NCI-H2227 treated with DMSO at 0.1 percent for 48 hours (cell line): ENCODE data around the gene DGKB.
A peak's percentile ranks its signal among the peaks of the same experiment; 100 is the strongest.

Experiments used
- DNase-seq: peaks from one replicate; lab custom pipeline; 2025; lab: John Stamatoyannopoulos, UW

DGKB gene

DNA sequence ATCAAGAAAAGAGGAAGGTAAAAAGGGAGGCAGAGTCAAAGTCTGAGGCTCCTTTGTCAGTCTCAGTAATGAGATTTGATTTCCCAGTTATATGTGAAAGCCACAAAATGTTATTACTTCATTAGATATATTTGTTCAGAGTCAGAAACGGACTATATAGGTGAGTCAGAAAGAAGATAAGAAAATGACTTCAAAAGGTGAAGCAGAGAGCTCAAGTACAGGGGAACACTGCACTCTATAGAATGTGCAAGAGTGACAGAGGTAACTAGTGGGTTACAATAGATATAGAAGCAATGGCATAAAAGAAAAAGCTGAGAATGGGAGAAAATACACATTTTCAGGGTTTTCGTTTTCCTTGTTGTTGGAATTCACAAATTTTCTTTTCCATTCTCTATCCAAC, 43.3 kb downstream of the DGKB start:
- DNase-seq = no peak

DNA sequence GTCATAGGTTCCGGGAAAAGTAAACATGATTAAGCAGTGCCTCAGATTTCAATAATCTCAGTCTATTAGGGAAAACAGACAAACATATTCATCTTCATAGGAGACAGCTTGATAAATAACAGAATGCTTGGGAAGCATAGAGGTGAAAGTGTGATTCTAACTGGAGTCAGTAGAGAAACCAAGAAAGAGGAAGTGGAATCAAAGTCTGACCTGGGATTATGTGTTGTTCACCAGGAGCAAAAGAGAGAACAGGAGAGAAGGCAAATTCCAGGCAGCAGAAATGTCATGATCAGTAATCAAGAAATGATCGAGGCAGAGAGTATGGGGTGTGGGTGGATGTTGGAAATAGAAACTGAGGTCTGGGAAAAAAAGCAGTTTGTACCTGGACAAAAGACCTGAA, 43.7 kb downstream of the DGKB start:
- DNase-seq = no peak

DNA sequence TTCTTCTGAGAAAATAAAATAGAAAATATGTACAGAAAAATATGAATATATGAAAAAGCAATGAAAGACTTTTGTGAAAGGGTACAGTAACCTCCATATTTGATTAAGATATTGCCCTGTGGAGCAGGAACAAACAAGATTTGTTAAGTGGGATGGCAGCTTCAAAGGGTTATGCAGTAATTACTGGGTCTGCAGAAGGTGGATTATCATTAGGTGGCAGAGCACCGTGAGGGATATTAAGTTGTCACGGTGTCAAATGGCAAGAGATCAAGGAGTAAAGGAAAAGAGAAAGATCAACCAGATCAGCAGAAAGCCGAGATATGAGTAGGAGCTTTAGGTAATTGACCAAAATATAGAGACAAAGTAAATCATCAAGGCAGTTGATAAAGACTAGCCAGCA, 44.1 kb downstream of the DGKB start:
- peak; percentile 8 for DNase-seq

- DNase-seq = no peak
Observed at GRCh38 chr7:14855033-14855794, 47.3 kb downstream of the DGKB start.

DNA sequence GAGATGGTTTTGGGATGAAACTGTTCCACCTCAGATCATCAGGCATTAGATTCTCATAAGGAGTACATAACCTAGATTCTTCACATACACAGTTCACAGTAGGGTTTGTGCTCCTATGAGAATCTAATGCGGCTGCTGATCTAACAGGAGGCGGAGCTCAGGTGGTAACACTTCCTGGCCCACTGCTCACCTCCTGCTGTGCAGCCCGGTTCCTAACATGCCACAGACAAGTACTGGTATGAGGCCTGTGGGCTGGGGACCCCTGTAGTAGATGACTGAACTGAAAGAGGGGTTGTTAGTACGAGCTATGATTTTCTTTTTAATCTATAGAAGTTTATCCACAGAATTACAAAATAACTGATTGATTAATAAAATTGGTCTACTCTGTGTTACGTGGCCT, 48.1 kb downstream of the DGKB start:
- no peak for DNase-seq

DNA sequence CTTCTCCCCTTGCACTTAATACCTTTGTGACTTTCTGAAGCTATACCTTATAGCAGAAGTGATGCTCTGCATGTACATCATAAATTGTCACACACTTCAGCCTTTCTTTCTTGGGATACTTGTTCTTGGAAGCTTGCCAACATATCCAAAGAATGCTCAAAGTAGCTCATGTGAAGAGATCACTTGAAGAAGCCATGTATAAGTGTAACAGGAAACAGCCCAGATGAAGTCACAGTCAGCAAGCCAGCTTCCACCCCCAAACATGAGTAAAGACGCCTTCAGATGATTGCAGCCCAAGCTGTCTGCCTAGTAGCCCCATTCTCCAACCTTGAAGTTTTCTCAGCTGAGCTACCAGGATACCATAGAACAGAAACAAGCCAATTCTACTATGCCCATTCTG, 50.9 kb downstream of the DGKB start:
- DNase-seq = no peak

GRCh38 chr7:14850039-14850438, 52.5 kb downstream of the DGKB start:
- no peak for DNase-seq

GRCh38 chr7:14846405-14846804, 56.1 kb downstream of the DGKB start:
- peak; percentile 45 for DNase-seq

- DNase-seq = no peak
Observed at GRCh38 chr7:14843755-14844154, 58.8 kb downstream of the DGKB start.

GRCh38 chr7:14842523-14842922, 60.0 kb downstream of the DGKB start:
- DNase-seq = no peak

DNA sequence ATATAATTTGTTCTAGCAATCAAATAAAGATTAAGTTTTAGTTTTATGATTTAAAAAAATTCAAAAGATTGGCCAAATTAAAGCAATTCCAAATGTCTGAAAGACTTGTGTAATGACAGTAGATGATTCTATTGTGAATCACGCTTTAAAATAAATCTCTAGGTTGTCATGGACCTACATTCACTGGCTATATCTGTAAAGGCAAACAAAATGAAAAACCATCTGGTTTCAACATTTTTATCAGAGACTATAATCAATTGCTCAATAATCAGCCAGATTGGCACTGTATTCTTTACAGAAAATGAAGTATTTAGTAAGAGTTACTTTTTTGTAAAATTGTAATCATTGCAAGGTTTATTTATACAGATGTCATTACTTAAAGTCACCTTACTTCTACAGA, 60.7 kb downstream of the DGKB start:
- DNase-seq = no peak

DNA sequence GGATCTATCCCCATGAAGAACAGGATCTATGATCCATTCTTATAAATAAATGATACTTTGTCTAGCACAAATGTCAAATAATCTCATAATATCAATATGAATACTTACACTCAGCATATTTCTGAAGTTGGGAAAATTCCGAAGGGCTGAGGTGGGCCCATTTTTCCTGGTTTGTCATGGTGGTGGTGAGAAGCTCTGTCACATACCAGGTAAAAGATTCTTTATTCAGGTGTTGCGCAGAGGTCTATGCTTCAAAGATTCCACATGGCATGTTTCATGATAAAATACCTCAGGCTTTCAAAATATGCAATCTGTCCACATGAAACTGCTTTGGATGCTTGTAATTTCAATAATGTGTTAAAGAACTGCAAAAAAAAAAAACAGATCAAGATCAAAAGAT, 61.5 kb downstream of the DGKB start:
- no peak for DNase-seq

GRCh38 chr7:14839307-14839706, 63.2 kb downstream of the DGKB start:
- no peak for DNase-seq

GRCh38 chr7:14837216-14837615, 65.3 kb downstream of the DGKB start:
- peak; percentile 47 for DNase-seq

- DNase-seq = peak; percentile 60
Observed at GRCh38 chr7:14836571-14837189, 65.9 kb downstream of the DGKB start.

DNA sequence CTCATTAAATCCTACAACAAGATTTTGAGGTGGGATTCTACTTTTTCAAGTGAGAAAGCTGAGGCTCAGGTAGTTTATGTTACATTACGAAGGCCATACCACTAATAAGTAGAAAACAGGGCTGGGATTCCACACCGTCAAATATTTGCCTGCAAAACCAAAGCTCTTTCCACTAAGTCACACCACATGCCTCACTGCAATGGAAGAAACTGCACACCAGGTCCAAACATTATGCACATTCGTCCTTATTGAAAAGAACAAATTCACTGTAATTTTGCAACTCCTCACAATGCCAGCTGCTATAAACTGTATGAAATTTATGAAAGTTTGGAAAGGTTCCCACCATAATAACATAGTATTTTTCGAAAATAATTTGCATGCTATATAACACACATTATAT, 66.5 kb downstream of the DGKB start:
- peak; percentile 24 for DNase-seq

DNA sequence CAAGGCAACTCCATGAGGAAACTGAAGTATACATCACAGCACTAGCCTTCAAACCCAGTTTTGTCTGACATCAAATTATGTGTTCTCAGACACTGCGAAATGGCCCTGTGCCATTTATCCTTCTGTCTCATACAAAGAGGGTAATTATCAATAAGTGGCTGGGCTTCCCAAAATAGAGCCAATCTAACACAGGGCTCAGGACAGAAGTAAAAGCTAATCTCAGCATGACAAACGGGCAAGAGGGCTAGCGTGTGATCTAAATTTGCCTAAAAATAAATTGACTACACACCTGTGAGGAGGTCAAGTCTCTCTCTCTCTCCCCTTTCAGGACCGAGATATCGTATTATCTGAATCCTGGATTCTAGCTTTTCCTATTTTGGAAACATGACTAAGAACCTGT, 67.2 kb downstream of the DGKB start:
- DNase-seq = peak; percentile 73

DNA sequence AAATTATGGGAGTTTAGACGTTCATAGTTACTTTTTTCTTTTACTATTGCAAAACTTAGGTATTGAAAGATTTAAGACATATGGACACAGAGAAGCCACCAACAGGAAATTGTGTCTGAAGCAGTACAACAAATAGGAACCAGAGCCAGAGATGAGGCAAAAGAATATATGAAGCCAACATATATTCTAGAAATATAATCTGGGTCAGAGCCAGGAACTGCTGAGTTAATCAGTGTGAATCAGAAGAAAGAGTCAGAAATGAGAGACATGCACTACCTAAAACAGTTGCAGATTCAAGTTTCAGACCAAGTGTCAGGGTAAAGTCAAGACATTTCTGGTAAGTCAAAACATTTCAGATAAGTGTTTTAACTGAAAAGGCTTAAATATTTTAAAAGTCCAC, 67.7 kb downstream of the DGKB start:
- no peak for DNase-seq

GRCh38 chr7:14834456-14834855, 68.1 kb downstream of the DGKB start:
- peak; percentile 56 for DNase-seq

DNA sequence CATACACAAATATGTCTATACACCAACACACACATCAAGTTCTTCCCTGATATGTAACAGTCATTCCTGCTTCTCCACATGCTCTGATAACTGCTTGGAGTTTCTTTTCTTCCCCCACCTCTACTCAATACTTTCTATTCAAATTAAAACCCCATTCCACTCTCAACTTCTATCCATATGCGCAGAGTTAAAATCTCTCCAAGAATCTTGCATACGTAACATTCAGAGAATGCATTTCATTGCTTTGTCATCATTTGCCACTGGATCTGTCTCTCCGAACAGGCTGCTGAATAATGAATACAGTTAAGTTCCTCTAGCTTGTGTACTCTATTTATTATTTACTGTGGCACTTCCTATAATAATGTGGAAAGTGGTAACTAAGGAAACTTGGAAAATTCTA, 68.8 kb downstream of the DGKB start:
- DNase-seq = no peak

DNA sequence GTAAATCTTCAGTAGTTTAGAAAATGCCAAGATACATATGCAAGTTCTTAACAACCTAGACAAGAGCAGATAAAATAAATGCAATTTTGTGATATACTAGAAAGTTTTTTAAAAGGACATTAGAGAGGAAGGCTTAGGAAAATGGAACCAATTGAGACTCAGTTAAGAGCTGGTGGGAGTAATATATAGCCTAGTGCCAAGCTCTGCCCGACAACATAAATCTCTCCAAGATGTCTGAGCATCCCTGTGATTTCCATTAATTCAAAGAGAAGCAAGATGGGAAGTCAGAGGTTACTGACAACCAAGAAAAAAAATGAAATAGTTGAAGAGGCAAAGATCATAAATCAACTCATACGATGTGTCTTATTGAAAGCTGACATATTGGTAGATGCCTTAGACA, 74.5 kb downstream of the DGKB start:
- peak; percentile 14 for DNase-seq

GRCh38 chr7:14826426-14826825, 76.1 kb downstream of the DGKB start:
- no peak for DNase-seq

DNA sequence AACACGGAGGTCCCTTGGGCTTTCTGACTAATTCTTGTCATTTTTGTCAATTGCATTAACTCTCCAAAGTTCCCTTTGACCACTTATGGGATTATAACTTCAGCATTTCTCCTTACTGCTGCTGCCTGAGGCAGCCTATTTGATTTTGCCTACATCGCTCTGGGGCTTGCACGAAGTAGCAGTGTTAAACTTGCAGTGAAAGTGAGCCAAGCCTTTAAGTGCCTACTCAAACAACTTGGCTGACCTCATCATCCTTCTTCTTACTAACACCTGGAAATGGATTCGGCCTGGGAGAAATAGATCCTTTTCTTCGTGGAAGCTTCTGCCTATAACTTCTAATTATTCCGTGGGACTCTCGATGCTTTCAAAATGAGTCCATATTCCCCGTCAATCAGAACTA, 76.6 kb downstream of the DGKB start:
- DNase-seq = no peak

- no peak for DNase-seq
Observed at GRCh38 chr7:14822481-14822854, 80.1 kb downstream of the DGKB start.
